Thyroid gland (tissue), 4 donors: ENCODE data around the gene NCBP3.
"Not testable (repeated sequence)": the region's sequence is repeated elsewhere in the genome, so short reads cannot be mapped to it uniquely, and the experiment has no call there.

Source experiments
- POLR2A ChIP-seq, 2 donors: fragments of 450-650 bp; IDR thresholded peaks; one replicate each; pipeline ENCODE4 v1.6.1; 2017; ENCODE audit warnings: antibody characterized with exemption in 2 of 2, mild to moderate bottlenecking in 2 of 2, moderate library complexity in 1 of 2
- TF ChIP-seq, protein P1 (sequence below), 6 experiments: fragments of 200-600 bp in 3 of 6; fragments of 450-650 bp in 3 of 6; sonication (generic) in 3 of 6; IDR thresholded peaks; one replicate each; pipeline ENCODE4 v1.5.1; 2016 to 2019; ENCODE audit warnings: antibody characterized with exemption in 6 of 6, mild to moderate bottlenecking in 2 of 6, inconsistent platforms in 1 of 6, moderate library complexity in 1 of 6

- TF ChIP-seq, protein P1, sequence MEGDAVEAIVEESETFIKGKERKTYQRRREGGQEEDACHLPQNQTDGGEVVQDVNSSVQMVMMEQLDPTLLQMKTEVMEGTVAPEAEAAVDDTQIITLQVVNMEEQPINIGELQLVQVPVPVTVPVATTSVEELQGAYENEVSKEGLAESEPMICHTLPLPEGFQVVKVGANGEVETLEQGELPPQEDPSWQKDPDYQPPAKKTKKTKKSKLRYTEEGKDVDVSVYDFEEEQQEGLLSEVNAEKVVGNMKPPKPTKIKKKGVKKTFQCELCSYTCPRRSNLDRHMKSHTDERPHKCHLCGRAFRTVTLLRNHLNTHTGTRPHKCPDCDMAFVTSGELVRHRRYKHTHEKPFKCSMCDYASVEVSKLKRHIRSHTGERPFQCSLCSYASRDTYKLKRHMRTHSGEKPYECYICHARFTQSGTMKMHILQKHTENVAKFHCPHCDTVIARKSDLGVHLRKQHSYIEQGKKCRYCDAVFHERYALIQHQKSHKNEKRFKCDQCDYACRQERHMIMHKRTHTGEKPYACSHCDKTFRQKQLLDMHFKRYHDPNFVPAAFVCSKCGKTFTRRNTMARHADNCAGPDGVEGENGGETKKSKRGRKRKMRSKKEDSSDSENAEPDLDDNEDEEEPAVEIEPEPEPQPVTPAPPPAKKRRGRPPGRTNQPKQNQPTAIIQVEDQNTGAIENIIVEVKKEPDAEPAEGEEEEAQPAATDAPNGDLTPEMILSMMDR (IDR thresholded peaks at IDR 0.05) = not testable (repeated sequence)
- not testable (repeated sequence) for TF ChIP-seq POLR2A (IDR thresholded peaks at IDR 0.05)
Measured at GRCh38 chr17:3785323-3785722, 60.7 kb downstream of the NCBP3 start.
